SK-N-SH treated with all-trans-retinoic acid at 6 μM for 48 hours (cell line): ENCODE measurements around the gene RAB3A.

Source experiments
- ARNTL ChIP-seq: fragments of 450-650 bp; formaldehyde crosslinking; IDR thresholded peaks from 2 replicates; pipeline ENCODE4 v1.5.0; 2020; ENCODE audit warnings: low read depth, mild to moderate bottlenecking, moderate library complexity, borderline replicate concordance
- BACH2 ChIP-seq: fragments of 250-450 bp; sonication (Bioruptor Pico); IDR thresholded peaks from 2 replicates; pipeline ENCODE4 v1.9.0; 2021; ENCODE audit warnings: mild to moderate bottlenecking, borderline replicate concordance
- CSDC2 ChIP-seq: fragments of 250-450 bp; sonication (Bioruptor Pico); IDR thresholded peaks from 2 replicates; pipeline ENCODE4 v1.5.0; 2020; ENCODE audit warnings: mild to moderate bottlenecking, moderate library complexity
- PPARA ChIP-seq: fragments of 250-450 bp; sonication (Bioruptor Pico); IDR thresholded peaks from 2 replicates; pipeline ENCODE4 v1.5.0; 2020; ENCODE audit warnings: mild to moderate bottlenecking, borderline replicate concordance
- SNAI2 ChIP-seq: fragments of 250-450 bp; sonication (Bioruptor Pico); IDR thresholded peaks from 2 replicates; pipeline ENCODE4 v1.5.0; 2020; ENCODE audit warnings: mild to moderate bottlenecking, moderate library complexity
- ZC3H10 ChIP-seq: fragments of 250-450 bp; sonication (Bioruptor Pico); IDR thresholded peaks from 2 replicates; pipeline ENCODE4 v1.5.1; 2021; ENCODE audit warnings: mild to moderate bottlenecking, moderate library complexity
- ZNF70 ChIP-seq: fragments of 450-650 bp; formaldehyde crosslinking; IDR thresholded peaks from 2 replicates; pipeline ENCODE4 v1.5.0; 2020; ENCODE audit warnings: mild to moderate bottlenecking, moderate library complexity
- TF ChIP-seq, protein P1 (sequence below): fragments of 250-450 bp; sonication (Bioruptor Pico); IDR thresholded peaks from 2 replicates; pipeline ENCODE4 v1.8.0; 2020; ENCODE audit warnings: mild to moderate bottlenecking, moderate library complexity, borderline replicate concordance
- TF ChIP-seq, protein P2 (sequence below): fragments of 250-450 bp; sonication (Bioruptor Pico); IDR thresholded peaks from 2 replicates; pipeline ENCODE4 v1.5.1; 2020; ENCODE audit warnings: low read depth, mild to moderate bottlenecking, moderate library complexity

DNA sequence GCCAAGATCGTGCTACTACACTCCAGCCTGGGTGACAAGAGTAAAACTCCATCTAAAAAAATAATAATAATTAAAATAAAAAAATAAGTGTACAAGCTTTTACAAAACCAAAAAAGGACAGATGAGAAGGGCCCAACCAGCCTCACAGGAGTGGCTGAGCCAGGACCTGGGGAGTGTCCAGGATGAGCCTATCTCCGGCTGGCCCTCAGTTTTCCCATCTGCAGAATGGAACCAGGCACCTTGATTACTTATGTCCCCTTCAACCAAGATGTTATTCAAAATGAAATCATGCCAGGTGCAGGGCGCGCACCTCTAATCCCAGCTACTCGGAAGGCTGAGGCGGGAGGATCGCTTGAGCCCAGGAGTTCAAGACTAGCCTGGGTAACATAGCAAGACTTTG lies 39.8 kb downstream of the RAB3A start:
- TF ChIP-seq ZNF70 (CRISPR knock-in tag) (no peak), CSDC2 (no peak), ARNTL (CRISPR knock-in tag) (no peak), PPARA (CRISPR knock-in tag) (no peak), SNAI2 (CRISPR knock-in tag) (no peak), ZC3H10 (CRISPR knock-in tag) (no peak), BACH2 (CRISPR knock-in tag) (no peak)
- TF ChIP-seq, protein P1, sequence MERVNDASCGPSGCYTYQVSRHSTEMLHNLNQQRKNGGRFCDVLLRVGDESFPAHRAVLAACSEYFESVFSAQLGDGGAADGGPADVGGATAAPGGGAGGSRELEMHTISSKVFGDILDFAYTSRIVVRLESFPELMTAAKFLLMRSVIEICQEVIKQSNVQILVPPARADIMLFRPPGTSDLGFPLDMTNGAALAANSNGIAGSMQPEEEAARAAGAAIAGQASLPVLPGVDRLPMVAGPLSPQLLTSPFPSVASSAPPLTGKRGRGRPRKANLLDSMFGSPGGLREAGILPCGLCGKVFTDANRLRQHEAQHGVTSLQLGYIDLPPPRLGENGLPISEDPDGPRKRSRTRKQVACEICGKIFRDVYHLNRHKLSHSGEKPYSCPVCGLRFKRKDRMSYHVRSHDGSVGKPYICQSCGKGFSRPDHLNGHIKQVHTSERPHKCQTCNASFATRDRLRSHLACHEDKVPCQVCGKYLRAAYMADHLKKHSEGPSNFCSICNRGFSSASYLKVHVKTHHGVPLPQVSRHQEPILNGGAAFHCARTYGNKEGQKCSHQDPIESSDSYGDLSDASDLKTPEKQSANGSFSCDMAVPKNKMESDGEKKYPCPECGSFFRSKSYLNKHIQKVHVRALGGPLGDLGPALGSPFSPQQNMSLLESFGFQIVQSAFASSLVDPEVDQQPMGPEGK (CRISPR knock-in tag) = no peak
- TF ChIP-seq, protein P2, sequence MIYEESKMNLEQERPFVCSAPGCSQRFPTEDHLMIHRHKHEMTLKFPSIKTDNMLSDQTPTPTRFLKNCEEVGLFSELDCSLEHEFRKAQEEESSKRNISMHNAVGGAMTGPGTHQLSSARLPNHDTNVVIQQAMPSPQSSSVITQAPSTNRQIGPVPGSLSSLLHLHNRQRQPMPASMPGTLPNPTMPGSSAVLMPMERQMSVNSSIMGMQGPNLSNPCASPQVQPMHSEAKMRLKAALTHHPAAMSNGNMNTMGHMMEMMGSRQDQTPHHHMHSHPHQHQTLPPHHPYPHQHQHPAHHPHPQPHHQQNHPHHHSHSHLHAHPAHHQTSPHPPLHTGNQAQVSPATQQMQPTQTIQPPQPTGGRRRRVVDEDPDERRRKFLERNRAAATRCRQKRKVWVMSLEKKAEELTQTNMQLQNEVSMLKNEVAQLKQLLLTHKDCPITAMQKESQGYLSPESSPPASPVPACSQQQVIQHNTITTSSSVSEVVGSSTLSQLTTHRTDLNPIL (CRISPR knock-in tag) = no peak
